Brain microvascular endothelial cell (primary cell): ENCODE data around the gene MTM1.
A peak's percentile ranks its signal among the peaks of the same experiment; 100 is the strongest.

ENCODE experiments used
- DNase-seq: peaks from one replicate; pipeline ENCODE4 v3.0.0-alpha.2; 2020
- H3K27ac ChIP-seq: fragments of 250-450 bp; sonication (Bioruptor Pico); 2 replicates; pipeline ENCODE4 v1.5.1; 2020; ENCODE audit warnings: mild to moderate bottlenecking, moderate library complexity
- H3K27me3 ChIP-seq: fragments of 250-450 bp; sonication (Bioruptor Pico); replicated peaks from 2 replicates; pipeline ENCODE4 v1.5.1; 2020; ENCODE audit warnings: mild to moderate bottlenecking
- H3K36me3 ChIP-seq: fragments of 250-450 bp; sonication (Bioruptor Pico); replicated peaks from 2 replicates; pipeline ENCODE4 v1.5.1; 2020; ENCODE audit warnings: mild to moderate bottlenecking
- H3K4me3 ChIP-seq: 2 replicates; pipeline ENCODE4 v1.5.1; 2011; ENCODE audit warnings: low read depth, mild to moderate bottlenecking, control low read depth, low read length, moderate library complexity
- CTCF ChIP-seq: IDR thresholded peaks from 2 replicates; pipeline ENCODE4 v1.5.1; 2011; ENCODE audit warnings: low read depth, mild to moderate bottlenecking, moderate library complexity, low read length, control low read depth, inconsistent platforms; ENCODE audit errors: missing control alignments
- in situ Hi-C: cut with HindIII; loops from 2 replicates; pipeline ENCODE4 v1.10.0; 2017; ENCODE audit warnings: low sequenced_read_pairs, low pct_ligation_motif_present

MTM1 gene

DNA sequence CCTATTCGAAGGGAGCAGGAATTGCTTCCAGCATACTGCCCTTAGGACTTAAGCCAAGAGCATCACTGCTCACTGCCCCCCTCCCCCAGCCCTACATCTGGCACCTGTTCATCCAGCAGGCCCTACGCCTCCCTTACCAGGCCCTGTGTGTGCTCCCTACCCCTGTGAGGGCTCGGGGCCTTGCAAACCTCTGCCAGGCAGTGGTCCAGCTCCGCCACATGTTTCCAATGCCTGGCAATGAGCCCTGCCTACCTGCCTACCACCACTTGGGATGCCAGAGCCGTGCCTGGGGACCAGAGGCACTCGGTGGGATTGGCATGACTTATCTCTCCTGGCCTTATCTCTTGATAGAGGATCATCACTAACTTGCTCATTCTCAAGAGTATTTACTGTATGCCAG is 27.5 kb upstream of the MTM1 start:
- no peaks in the 10 kb centered on the region for H3K36me3 ChIP-seq
- DNase-seq, result no peak
- no peak overlapping the region for H3K27ac ChIP-seq
- no peaks in the 10 kb centered on the region for H3K27me3 ChIP-seq
- in situ Hi-C loops, result no loop called here
- TF ChIP-seq CTCF, result no peak
- H3K4me3 ChIP-seq, result no peak overlapping the region

DNA sequence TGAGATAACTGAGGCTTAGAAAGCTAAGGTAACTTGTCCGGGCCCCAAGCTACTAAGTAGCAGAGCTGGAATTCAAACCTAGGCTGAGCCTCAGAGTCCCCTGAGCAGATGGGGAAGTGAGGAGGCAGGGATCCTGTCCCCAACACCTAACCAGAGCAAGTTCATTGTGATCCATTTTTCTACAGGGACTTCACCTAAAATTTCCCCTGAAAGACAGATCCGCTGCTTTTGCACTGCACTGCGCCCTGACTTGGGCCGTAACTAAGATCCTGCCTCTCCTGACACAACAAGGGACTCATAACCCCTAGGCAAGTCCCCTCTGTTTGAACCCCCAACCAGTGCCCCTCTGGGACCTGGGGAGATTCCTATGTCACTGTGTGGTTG is 25.6 kb upstream of the MTM1 start:
- Histone ChIP-seq H3K27me3 (no peaks in the 10 kb centered on the region), H3K27ac (no peak overlapping the region), H3K36me3 (no peaks in the 10 kb centered on the region), H3K4me3 (no peak overlapping the region)
- DNase-seq, result no peak
- no peak for TF ChIP-seq CTCF
- in situ Hi-C loops, result no loop called here

DNA sequence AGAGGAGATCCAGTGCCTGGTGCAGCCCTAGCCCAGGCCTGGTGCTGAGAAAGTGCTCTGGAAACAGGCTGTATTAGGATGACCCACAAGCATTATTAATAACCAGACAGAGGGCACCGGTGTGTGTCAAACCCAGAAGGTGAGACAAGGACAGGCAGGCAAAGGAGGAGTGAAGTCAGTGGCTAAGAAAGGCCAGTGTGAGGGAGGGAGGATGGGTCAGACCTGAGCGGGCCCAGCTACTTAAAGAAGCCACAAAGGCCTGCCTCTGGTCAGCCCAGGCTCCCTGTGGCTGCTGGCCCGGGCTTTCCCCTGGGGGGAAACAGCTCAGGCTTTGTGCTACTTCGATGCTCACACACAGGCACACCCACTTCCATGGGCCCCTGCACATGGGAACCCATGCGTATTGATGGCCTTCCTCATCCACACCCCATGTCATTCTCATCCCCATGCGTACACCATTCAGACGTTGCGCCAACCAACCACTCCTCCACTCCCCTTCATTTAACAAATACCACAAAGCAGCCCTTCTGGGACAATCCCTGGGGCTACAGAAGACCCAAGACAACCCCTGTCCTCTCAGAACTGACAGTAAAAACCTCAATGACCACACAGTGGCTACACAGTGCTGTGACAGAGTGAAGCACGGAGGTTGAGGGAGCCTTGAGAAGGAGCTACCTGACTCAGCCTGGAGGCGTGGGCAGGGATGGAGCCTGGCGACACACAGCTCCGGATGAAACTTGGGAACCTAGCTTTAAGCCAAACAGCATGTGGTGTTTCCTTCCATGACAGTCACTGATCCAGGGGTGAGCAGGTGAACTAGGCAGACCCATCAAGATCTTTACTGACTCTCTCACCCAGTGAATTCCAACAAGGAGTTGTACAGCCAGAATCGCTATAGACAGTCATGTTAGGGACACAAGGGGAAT is 24.9 kb upstream of the MTM1 start:
- H3K27ac ChIP-seq, result no peak overlapping the region
- no peak for DNase-seq

GRCh38 chrX:150544222-150544787 is 24.1 kb upstream of the MTM1 start:
- Histone ChIP-seq H3K36me3 (no peaks in the 10 kb centered on the region), H3K27ac (no peak overlapping the region), H3K4me3 (no peak overlapping the region), H3K27me3 (no peaks in the 10 kb centered on the region)
- TF ChIP-seq CTCF, result peak; percentile 12
- in situ Hi-C loops, result no loop called here
- DNase-seq, result no peak

More for the DNA sequence above, 24.9 kb upstream of the MTM1 start:
- Histone ChIP-seq H3K4me3 (no peak overlapping the region), H3K36me3 (no peaks in the 10 kb centered on the region), H3K27me3 (no peaks in the 10 kb centered on the region)
- no peak for TF ChIP-seq CTCF
- in situ Hi-C loops, result no loop called here

DNA sequence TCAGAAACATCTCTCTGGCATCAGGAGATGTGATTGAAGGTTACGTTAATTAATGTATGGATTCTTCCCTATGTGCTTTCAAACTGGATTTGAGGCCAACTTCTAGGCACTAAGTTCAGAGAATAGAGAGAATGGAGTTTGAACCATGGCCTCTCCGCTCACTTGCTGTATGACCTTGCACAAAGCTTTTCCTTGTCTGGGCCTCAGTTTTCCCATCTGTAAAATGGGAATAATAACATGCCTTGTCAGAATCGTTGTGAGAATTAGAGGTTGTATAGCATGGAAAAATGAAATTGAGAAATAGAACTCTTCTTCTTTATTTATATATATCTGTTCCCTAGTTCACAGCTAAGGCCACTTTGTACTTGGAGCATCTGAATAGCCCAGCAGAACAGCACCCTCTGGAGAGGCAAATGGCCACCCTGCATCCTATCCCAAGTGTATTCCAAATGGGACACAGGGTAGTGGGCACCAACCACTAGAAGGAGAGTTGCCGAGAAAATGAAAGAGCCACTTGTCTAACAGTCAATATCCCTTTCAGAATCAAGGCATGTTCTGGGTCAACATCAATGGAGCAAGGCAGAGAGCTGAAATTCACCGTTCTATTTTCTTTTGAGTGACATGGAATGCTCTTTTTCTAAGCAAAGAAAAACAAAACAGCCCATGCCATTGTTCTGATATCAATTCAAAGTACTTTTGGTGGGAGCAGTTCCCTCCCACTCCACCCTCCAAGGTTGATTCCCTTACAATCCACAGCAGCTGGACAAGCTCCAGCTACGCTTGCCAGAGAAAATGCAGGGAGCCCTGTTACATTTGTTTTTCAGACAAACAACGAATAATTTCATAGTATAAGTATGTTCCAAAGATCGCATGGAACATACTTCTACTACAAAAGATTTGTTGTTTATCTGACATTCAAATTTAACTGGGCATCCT is 23.3 kb upstream of the MTM1 start:
- Histone ChIP-seq H3K4me3 (no peak overlapping the region), H3K27me3 (no peaks in the 10 kb centered on the region), H3K36me3 (no peaks in the 10 kb centered on the region), H3K27ac (no peak overlapping the region)
- in situ Hi-C loops, result no loop called here
- no peak for TF ChIP-seq CTCF
- no peak for DNase-seq
